HG03571 (cell line): ENCODE measurements around the gene RNF144B.
"Not testable (repeated sequence)": the region's sequence is repeated elsewhere in the genome, so short reads cannot be mapped to it uniquely, and the experiment has no call there.

ENCODE experiments used
- ATAC-seq: cut with Tn5 transposase; IDR thresholded peaks from one replicate; pipeline ENCODE4 v1.9.1; 2021; ENCODE audit not compliant: unreplicated experiment

RNF144B gene

GRCh38 chr6:18368277-18369105 is 18.7 kb upstream of the RNF144B start:
- ATAC-seq: no peak

GRCh38 chr6:18371010-18371409 is 16.1 kb upstream of the RNF144B start:
- ATAC-seq: no peak

- no peak for ATAC-seq
These were observed 15.5 kb upstream of the RNF144B start for GRCh38 chr6:18371656-18372055.

GRCh38 chr6:18380158-18380836 is 6.9 kb upstream of the RNF144B start:
- ATAC-seq: no peak

GRCh38 chr6:18380851-18381250 is 6.3 kb upstream of the RNF144B start:
- no peak for ATAC-seq

GRCh38 chr6:18383441-18383840 is 3.7 kb upstream of the RNF144B start:
- ATAC-seq: no peak

GRCh38 chr6:18384621-18385020 is 2.5 kb upstream of the RNF144B start:
- ATAC-seq: no peak

GRCh38 chr6:18386298-18386976 is 713 bp upstream of the RNF144B start:
- no peak for ATAC-seq

GRCh38 chr6:18388271-18388670 is 1.1 kb downstream of the RNF144B start:
- no peak for ATAC-seq

- ATAC-seq: no peak
These were observed 1.8 kb downstream of the RNF144B start for GRCh38 chr6:18388942-18389341.

- ATAC-seq: no peak
These were observed 2.3 kb downstream of the RNF144B start for GRCh38 chr6:18389479-18389878.

- ATAC-seq: no peak
These were observed 3.3 kb downstream of the RNF144B start for GRCh38 chr6:18390476-18390875.

GRCh38 chr6:18391023-18391422 is 3.9 kb downstream of the RNF144B start:
- no peak for ATAC-seq

GRCh38 chr6:18392346-18392877 is 5.3 kb downstream of the RNF144B start:
- no peak for ATAC-seq

GRCh38 chr6:18393698-18394097 is 6.5 kb downstream of the RNF144B start:
- no peak for ATAC-seq

- no peak for ATAC-seq
These were observed 8.2 kb downstream of the RNF144B start for GRCh38 chr6:18395177-18395855.

- no peak for ATAC-seq
These were observed 8.7 kb downstream of the RNF144B start for GRCh38 chr6:18395856-18396197.

GRCh38 chr6:18397701-18398100 is 10.6 kb downstream of the RNF144B start:
- no peak for ATAC-seq

GRCh38 chr6:18398225-18398624 is 11.1 kb downstream of the RNF144B start:
- not testable (repeated sequence) for ATAC-seq

GRCh38 chr6:18400831-18401446 is 13.8 kb downstream of the RNF144B start:
- ATAC-seq: peak; percentile 93

GRCh38 chr6:18404965-18405364 is 17.8 kb downstream of the RNF144B start:
- not testable (repeated sequence) for ATAC-seq
